Measurements from ENCODE around the gene FAM210B.
A peak's percentile ranks its signal among the peaks of the same experiment; 100 is the strongest.

FAM210B gene

GRCh38 chr20:56343861-56344381 is 14.9 kb upstream of the FAM210B start:
- Histone ChIP-seq H3K4me2 (ENCODE audit: low read depth, low read length, poor library complexity, severe bottlenecking) (no peak overlapping the region), H3K79me2 (ENCODE audit: insufficient read depth, low read length) (no peaks in the 10 kb centered on the region), H3K4me3 (ENCODE audit: insufficient read depth, low read length, poor library complexity, severe bottlenecking) (no peak overlapping the region), H3K27ac (ENCODE audit: low read depth, low read length) (no peak overlapping the region), H2AFZ (ENCODE audit: low read depth, low read length, severe bottlenecking) (no peak overlapping the region), H3K9me3 (ENCODE audit: insufficient read depth, low read length) (no peaks in the 10 kb centered on the region), H3K9me2 (replicated peaks; ENCODE audit: insufficient read depth, low read length) (no peaks in the 10 kb centered on the region), H3K9ac (ENCODE audit: low read length) (no peak overlapping the region), H3K27me3 (ENCODE audit: low read length) (no peaks in the 10 kb centered on the region), H4K20me1 (ENCODE audit: low read depth, low read length) (no peaks in the 10 kb centered on the region), H3K36me3 (ENCODE audit: low read length) (no peaks in the 10 kb centered on the region), H3F3A (ENCODE audit: insufficient read depth) (no peaks in the 10 kb centered on the region)
- no peak for TF ChIP-seq EZH2phosphoT487 (conservative IDR thresholded peaks at IDR 0.05; ENCODE audit: low read length)
- TF ChIP-seq, protein P1, sequence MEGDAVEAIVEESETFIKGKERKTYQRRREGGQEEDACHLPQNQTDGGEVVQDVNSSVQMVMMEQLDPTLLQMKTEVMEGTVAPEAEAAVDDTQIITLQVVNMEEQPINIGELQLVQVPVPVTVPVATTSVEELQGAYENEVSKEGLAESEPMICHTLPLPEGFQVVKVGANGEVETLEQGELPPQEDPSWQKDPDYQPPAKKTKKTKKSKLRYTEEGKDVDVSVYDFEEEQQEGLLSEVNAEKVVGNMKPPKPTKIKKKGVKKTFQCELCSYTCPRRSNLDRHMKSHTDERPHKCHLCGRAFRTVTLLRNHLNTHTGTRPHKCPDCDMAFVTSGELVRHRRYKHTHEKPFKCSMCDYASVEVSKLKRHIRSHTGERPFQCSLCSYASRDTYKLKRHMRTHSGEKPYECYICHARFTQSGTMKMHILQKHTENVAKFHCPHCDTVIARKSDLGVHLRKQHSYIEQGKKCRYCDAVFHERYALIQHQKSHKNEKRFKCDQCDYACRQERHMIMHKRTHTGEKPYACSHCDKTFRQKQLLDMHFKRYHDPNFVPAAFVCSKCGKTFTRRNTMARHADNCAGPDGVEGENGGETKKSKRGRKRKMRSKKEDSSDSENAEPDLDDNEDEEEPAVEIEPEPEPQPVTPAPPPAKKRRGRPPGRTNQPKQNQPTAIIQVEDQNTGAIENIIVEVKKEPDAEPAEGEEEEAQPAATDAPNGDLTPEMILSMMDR (IDR thresholded peaks at IDR 0.05; ENCODE audit: insufficient read depth, low read length, poor library complexity, severe bottlenecking), result peak; percentile 34

DNA sequence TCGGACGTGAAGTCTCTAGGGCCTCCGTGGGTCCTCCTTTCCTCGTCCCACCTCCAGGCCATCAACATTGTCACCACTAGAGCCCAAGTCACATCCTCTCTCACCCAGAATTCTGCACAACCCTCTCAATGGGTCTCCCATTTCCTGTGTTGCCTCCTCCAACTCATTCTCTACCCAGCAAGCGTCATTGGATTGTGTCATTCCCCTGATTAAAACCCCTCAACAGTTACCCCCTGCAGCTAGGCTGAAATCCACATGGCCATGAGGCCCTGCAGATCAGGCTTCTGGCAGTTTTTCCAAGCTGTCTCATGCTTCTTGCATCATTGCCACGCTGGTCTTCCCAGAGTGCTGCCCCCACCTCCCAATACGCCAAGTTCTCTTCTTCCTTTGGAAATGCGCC is 12.9 kb upstream of the FAM210B start:
- H3K79me2 ChIP-seq (ENCODE audit: insufficient read depth, low read length), result no peaks in the 10 kb centered on the region
- no peak overlapping the region for H3K4me3 ChIP-seq (ENCODE audit: insufficient read depth, low read length, poor library complexity, severe bottlenecking)
- H4K20me1 ChIP-seq (ENCODE audit: low read depth, low read length), result no peaks in the 10 kb centered on the region
- no peaks in the 10 kb centered on the region for H3K9me2 ChIP-seq (replicated peaks; ENCODE audit: insufficient read depth, low read length)
- no peaks in the 10 kb centered on the region for H3F3A ChIP-seq (ENCODE audit: insufficient read depth)
- H3K27ac ChIP-seq (ENCODE audit: low read depth, low read length), result no peak overlapping the region
- no peak overlapping the region for H3K4me2 ChIP-seq (ENCODE audit: low read depth, low read length, poor library complexity, severe bottlenecking)
- H3K9ac ChIP-seq (ENCODE audit: low read length), result no peak overlapping the region
- no peak for TF ChIP-seq EZH2phosphoT487 (conservative IDR thresholded peaks at IDR 0.05; ENCODE audit: low read length)
- TF ChIP-seq, protein P1 (IDR thresholded peaks at IDR 0.05; ENCODE audit: insufficient read depth, low read length, poor library complexity, severe bottlenecking), result no peak
- H3K9me3 ChIP-seq (ENCODE audit: insufficient read depth, low read length), result no peaks in the 10 kb centered on the region
- H3K36me3 ChIP-seq (ENCODE audit: low read length), result no peaks in the 10 kb centered on the region
- H2AFZ ChIP-seq (ENCODE audit: low read depth, low read length, severe bottlenecking), result no peak overlapping the region
- H3K27me3 ChIP-seq (ENCODE audit: low read length), result no peaks in the 10 kb centered on the region

DNA sequence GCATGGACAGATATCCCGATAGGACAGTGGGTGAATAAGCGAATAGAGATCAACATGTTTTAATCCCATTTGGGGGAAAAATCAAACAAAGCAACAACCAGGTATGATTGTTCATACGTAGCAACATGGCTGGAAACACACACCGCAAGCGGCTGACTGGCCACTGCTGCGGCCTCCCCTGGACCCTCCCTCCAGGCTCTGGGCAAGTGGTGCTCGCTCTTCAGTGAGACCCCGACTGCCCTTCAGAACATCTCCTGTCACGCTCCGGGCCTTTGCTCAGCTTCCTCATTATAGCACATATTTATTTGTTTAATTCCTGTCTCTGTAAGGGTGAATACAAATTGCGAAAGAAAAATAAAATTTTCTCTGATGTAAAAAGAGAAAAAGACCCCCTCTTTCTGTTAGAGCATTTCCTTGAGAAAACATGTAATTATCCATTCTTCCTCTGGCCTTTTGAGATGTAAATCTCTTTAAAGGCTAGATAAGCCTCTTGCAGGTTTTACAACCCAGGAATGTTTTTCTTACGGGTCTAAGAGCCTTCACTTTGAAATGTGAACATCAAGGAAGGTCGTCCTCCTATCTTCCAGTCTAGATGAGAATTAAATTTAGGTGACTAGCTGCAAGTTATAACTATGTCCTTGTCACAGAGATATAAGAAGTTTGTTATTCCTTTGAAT is 11.0 kb upstream of the FAM210B start:
- TF ChIP-seq EZH2phosphoT487 (conservative IDR thresholded peaks at IDR 0.05; ENCODE audit: low read length), result no peak
- TF ChIP-seq, protein P1 (IDR thresholded peaks at IDR 0.05; ENCODE audit: insufficient read depth, low read length, poor library complexity, severe bottlenecking), result no peak
- no peaks in the 10 kb centered on the region for H3K9me2 ChIP-seq (replicated peaks; ENCODE audit: insufficient read depth, low read length)
- H3K27me3 ChIP-seq (ENCODE audit: low read length), result no peaks in the 10 kb centered on the region
- no peak overlapping the region for H2AFZ ChIP-seq (ENCODE audit: low read depth, low read length, severe bottlenecking)
- no peaks in the 10 kb centered on the region for H4K20me1 ChIP-seq (ENCODE audit: low read depth, low read length)
- no peaks in the 10 kb centered on the region for H3K36me3 ChIP-seq (ENCODE audit: low read length)
- no peak overlapping the region for H3K4me3 ChIP-seq (ENCODE audit: insufficient read depth, low read length, poor library complexity, severe bottlenecking)
- H3K27ac ChIP-seq (ENCODE audit: low read depth, low read length), result no peak overlapping the region
- no peaks in the 10 kb centered on the region for H3K79me2 ChIP-seq (ENCODE audit: insufficient read depth, low read length)
- H3F3A ChIP-seq (ENCODE audit: insufficient read depth), result no peaks in the 10 kb centered on the region
- H3K9ac ChIP-seq (ENCODE audit: low read length), result no peak overlapping the region
- no peaks in the 10 kb centered on the region for H3K9me3 ChIP-seq (ENCODE audit: insufficient read depth, low read length)
- no peak overlapping the region for H3K4me2 ChIP-seq (ENCODE audit: low read depth, low read length, poor library complexity, severe bottlenecking)
